GM12801 (cell line): Measurements from ENCODE around the gene SLC9A2.

Source experiments
- CTCF ChIP-seq: IDR thresholded peaks from one replicate; pipeline ENCODE4 v1.5.1; 2011; ENCODE audit warnings: control low read depth; ENCODE audit not compliant: insufficient read length; ENCODE audit errors: extremely low read depth

Gene SLC9A2

GRCh38 chr2:102636283-102636907 lies 17.0 kb downstream of the SLC9A2 start:
- TF ChIP-seq CTCF, result no peak

- TF ChIP-seq CTCF, result no peak
Measured at GRCh38 chr2:102637358-102637757, 18.0 kb downstream of the SLC9A2 start.

GRCh38 chr2:102639429-102639828 lies 20.1 kb downstream of the SLC9A2 start:
- TF ChIP-seq CTCF, result no peak

GRCh38 chr2:102652126-102652525 lies 32.8 kb downstream of the SLC9A2 start:
- no peak for TF ChIP-seq CTCF

GRCh38 chr2:102657770-102658169 lies 38.4 kb downstream of the SLC9A2 start:
- no peak for TF ChIP-seq CTCF

GRCh38 chr2:102660070-102660469 lies 40.7 kb downstream of the SLC9A2 start:
- no peak for TF ChIP-seq CTCF

GRCh38 chr2:102660574-102660973 lies 41.2 kb downstream of the SLC9A2 start:
- TF ChIP-seq CTCF, result no peak
